Measurements from ENCODE around the gene MAP3K6.

GRCh38 chr1:27335506-27336422 is 31.0 kb downstream of the MAP3K6 start:
- TF ChIP-seq POLR2A (IDR thresholded peaks at IDR 0.05; ENCODE audit: low read length) (no peak), GATA1 (IDR thresholded peaks at IDR 0.05; ENCODE audit: low read depth, low read length) (no peak)
